ENCODE measurements around the gene MAP3K3. TPM values are rescaled to one million over a fixed set of nuclear protein-coding genes. Genes with fewer than 3 reads are reported as not detected.

The MAP3K3 gene
- total and polyA plus RNA-seq, 2 experiments from 2014 or later, result 6.1 to 24.6 TPM

GRCh38 chr17:63579633-63580032, 42.6 kb upstream of the MAP3K3 start (continued):
- no peak for TF ChIP-seq ZNF462 (CRISPR knock-in tag; IDR thresholded peaks at IDR 0.05)
- no peak for TF ChIP-seq ZNF114 (CRISPR knock-in tag; IDR thresholded peaks at IDR 0.05)
- TF ChIP-seq STAT1 (IDR thresholded peaks at IDR 0.05; ENCODE audit: unreplicated experiment), result no peak
- TF ChIP-seq ETS1 (IDR thresholded peaks at IDR 0.05), result no peak
- TF ChIP-seq ZNF331 (CRISPR knock-in tag; IDR thresholded peaks at IDR 0.05; ENCODE audit: low read depth), result no peak
- TF ChIP-seq EZH2 (IDR thresholded peaks at IDR 0.05; ENCODE audit: low read depth, unreplicated experiment), result no peak
- TF ChIP-seq CTCF (conservative IDR thresholded peaks at IDR 0.05; ENCODE audit: low read depth in 2 of 2), result no peak
- TF ChIP-seq POLR2AphosphoS5 (IDR thresholded peaks at IDR 0.05; ENCODE audit: low read depth), result no peak
- TF ChIP-seq NANOG (IDR thresholded peaks at IDR 0.05; ENCODE audit: borderline replicate concordance), result no peak
- no peak for TF ChIP-seq CREB1 (CRISPR knock-in tag; IDR thresholded peaks at IDR 0.05; ENCODE audit: low read depth)
